ENCODE results near the gene EFHD1.

DNA sequence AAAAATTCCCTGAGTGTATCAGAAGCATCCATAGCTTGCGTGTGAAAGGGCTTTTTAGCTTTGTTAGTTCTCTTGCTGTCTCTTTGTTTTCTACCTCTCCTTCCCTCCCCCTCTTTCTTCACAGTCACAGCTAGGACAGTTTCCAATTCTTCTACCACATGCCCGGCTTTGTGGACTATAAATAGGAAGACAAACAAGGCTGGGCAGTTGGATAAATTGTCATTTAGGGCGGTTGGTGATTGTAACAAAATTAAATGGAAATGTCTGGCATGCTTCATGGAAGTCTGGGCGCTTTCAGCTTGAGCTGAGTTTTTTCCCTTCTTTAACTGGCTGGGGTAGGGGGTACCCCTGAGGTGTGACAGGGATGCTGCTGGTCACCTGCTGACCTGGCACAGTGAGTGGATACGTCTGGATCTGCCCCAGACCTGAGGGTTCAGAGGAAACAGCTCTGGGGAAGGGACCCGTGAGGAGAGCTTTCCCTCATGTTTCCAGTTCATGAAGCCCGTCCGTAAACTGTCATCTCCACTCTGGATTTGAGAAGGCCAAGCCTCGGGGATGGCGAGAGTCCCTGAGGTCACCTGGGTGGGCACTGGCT, 34.7 kb downstream of the EFHD1 start:
- TF ChIP-seq CTCF (IDR thresholded peaks at IDR 0.05; ENCODE audit: insufficient read depth, low read length): no peak
- no peak for TF ChIP-seq POLR2AphosphoS5 (IDR thresholded peaks at IDR 0.05; ENCODE audit: low read depth)
- TF ChIP-seq, protein P1, sequence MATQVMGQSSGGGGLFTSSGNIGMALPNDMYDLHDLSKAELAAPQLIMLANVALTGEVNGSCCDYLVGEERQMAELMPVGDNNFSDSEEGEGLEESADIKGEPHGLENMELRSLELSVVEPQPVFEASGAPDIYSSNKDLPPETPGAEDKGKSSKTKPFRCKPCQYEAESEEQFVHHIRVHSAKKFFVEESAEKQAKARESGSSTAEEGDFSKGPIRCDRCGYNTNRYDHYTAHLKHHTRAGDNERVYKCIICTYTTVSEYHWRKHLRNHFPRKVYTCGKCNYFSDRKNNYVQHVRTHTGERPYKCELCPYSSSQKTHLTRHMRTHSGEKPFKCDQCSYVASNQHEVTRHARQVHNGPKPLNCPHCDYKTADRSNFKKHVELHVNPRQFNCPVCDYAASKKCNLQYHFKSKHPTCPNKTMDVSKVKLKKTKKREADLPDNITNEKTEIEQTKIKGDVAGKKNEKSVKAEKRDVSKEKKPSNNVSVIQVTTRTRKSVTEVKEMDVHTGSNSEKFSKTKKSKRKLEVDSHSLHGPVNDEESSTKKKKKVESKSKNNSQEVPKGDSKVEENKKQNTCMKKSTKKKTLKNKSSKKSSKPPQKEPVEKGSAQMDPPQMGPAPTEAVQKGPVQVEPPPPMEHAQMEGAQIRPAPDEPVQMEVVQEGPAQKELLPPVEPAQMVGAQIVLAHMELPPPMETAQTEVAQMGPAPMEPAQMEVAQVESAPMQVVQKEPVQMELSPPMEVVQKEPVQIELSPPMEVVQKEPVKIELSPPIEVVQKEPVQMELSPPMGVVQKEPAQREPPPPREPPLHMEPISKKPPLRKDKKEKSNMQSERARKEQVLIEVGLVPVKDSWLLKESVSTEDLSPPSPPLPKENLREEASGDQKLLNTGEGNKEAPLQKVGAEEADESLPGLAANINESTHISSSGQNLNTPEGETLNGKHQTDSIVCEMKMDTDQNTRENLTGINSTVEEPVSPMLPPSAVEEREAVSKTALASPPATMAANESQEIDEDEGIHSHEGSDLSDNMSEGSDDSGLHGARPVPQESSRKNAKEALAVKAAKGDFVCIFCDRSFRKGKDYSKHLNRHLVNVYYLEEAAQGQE (IDR thresholded peaks at IDR 0.05; ENCODE audit: insufficient replicate concordance, low read depth): no peak
- TF ChIP-seq GABPA (IDR thresholded peaks at IDR 0.05; ENCODE audit: low read depth): no peak
